GM19324 (cell line): ENCODE measurements around the gene TMEM217.

ENCODE experiments used
- ATAC-seq: cut with Tn5 transposase; IDR thresholded peaks from one replicate; pipeline ENCODE4 v1.9.1; 2021; ENCODE audit warnings: mild to moderate bottlenecking, moderate library complexity; ENCODE audit not compliant: unreplicated experiment, low FRiP score

TMEM217 gene

DNA sequence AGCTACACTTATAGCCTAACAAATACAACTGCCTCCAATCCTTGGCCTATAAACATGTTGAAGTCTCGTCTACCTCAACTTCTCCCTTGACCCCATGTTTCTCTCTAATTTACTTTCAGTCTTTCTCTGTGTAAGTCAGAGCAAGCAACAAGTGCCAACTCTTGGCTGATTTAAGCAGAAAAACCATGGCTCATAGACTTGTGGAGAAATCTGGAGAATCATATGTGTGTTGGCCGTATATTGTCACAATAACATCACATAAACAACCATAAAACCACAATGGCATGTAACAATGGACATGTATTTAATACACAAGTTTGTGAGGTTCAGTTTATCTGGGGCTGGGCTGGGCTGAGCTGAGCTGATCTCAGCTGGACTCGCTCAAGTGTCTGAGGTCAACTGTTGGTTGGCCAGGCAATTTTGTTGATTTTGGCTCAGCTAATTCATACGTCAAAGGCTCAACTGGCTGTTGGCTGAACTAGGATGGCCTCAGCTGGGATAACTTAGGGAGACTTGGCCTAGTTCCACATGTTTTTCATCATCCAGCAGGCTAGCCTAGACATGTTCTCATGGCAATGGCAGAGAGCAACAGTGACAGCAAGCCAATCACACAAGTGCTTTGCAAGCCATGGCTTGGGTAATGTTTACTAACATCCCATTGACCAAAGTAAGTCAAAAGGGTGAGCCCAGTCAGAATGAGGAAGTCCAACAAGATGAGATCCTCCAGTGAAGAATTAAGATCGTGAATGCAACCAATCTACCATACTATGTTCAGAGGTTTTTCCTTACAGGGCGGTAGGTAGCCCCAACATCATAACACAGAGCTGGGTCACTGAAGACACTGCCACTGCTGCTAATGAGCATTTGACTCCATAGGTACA, 13.3 kb downstream of the TMEM217 start:
- ATAC-seq, result no peak

- no peak for ATAC-seq
Measured at GRCh38 chr6:37243816-37244370, 14.1 kb downstream of the TMEM217 start.

GRCh38 chr6:37243131-37243815, 14.7 kb downstream of the TMEM217 start:
- no peak for ATAC-seq

- ATAC-seq, result no peak
Measured at GRCh38 chr6:37242429-37243052, 15.4 kb downstream of the TMEM217 start.

DNA sequence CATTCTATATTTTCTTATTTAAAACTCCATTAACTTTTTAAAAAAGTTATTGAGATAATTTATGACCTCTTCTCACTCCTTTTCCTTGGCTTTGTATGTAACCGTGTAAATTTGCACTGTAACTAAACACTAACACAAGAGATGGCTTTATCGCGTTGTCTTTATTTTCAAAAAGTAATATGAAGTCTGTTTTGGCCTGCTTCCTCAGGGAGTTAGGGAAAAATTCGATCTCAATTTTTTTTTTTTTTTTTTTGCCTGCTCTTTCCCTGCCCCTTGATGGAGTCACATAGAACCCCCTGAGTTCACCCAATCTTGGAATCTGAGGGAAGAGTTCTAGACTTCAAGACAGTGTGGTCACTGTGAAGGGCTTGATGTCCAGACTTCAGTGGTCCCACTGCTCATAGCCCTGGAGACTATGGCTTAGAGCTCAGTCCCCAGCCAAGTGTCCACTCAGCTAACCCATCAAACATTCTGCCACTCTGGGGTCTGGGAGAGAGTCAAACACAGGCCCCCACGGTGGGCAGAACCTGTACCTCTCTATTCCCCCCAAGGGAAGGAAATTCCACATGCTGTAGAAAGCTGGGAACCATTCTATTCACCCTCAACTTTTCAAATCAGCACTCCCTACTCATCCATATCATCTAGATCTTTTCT, 16.0 kb downstream of the TMEM217 start:
- no peak for ATAC-seq

DNA sequence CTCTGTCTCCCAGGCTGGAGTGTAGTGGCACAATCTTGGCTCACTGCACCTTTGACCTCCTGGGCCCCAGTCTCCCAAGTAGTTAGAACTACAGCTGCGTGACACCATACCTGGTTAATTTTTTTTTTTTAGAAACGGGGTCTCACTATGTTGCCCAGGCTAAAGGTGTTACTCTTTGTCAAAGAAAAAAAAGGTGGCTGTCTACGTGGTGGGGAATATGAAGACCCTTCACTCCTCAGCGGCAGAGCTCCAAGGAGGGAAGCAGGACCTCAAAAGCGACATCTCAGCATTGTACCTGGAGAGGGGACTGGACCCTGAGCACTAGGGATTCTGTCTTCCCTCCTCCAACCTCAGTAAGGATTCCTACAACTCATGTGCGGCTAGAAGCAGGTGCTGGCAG, 16.8 kb downstream of the TMEM217 start:
- no peak for ATAC-seq

DNA sequence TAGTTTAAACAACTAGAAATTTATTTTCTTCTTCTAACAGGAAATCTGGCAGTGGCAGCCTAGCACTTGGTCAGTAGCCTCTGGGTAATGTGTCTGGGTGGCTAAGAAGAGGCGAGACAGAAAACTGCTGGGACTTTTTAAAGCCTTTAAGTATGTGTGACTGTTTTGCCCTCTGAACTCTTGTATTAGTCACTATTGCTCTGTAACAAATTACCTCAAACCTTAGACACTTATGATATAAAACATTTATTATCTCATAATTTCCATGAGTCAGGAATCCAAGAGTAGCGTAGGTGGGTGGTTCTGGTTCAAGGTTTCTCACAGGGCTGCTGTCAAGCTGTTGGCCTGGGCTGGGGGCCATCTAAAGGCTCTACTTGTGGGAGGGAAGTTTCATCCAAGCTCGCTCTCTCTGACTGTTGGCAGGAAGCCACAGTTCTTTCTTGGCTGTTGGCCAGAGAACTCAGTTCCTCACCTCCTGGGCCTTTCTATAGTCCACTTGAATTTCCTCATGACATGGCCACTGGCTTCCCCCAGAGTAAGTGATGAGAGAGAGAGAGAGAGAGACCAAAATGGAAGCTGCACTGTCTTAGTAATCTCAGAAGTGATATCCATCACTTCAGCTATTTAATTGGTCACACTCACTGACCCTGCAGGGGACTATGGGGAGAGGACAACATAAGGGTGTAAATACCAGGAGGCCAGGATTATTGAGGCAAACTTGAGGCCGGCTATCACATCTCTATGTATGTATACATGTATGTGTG, 17.8 kb downstream of the TMEM217 start:
- ATAC-seq, result no peak

DNA sequence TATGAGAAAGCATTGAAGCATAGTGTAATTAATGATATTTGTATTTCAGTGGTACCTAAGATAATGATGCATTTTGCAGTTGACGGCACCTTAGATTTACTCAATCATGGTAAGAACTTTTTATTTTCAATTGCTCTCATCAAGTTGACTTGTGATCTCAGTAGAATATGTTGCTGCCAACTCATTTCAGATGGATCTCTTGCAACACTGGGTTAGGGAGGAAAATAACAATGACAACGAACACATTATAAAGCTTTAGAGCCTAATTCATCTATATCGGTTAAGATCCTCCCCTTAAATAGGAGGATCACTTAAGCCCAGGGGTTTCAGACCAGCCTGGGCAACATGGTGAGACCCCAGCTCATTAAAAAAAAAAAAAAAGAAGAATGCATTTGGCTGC, 18.4 kb downstream of the TMEM217 start:
- ATAC-seq, result no peak

GRCh38 chr6:37238381-37238780, 19.6 kb downstream of the TMEM217 start:
- no peak for ATAC-seq

DNA sequence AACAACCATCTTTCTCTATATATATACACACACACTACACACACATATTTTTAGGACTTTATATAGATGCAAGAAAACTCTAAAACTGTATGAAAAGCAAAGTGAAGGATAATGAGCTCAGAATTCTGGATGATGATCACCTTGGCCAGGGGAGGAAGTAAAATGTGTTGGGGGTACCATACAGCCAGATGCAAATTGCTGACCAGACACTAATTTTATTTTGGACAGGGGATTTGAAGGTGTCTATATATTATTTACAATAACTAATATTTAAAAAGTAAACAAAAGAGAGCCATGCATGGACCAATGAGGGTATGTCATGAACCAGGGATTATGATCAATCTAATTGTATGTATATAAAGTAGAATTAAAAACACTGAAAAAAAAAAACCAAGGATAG, 20.2 kb downstream of the TMEM217 start:
- ATAC-seq, result no peak

- ATAC-seq, result no peak
Measured at GRCh38 chr6:37236921-37237320, 21.0 kb downstream of the TMEM217 start.

DNA sequence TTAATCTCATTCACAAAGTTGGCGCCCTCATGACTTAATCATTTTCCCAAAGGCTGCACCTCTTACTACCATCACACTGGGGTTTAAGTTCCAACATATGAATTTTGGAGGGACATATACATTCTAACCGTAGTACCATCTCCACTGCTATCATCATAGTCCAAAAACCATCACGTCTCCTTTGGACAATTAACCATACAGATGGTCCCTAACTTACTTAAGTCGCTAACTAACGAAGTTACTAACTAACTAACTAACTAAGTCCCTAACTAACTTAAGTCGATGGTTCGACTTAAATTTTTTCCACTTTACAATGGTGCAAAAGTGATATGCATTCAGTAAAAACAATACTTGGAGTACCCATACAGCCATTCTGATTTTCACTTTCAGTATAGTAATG, 24.4 kb downstream of the TMEM217 start:
- no peak for ATAC-seq

DNA sequence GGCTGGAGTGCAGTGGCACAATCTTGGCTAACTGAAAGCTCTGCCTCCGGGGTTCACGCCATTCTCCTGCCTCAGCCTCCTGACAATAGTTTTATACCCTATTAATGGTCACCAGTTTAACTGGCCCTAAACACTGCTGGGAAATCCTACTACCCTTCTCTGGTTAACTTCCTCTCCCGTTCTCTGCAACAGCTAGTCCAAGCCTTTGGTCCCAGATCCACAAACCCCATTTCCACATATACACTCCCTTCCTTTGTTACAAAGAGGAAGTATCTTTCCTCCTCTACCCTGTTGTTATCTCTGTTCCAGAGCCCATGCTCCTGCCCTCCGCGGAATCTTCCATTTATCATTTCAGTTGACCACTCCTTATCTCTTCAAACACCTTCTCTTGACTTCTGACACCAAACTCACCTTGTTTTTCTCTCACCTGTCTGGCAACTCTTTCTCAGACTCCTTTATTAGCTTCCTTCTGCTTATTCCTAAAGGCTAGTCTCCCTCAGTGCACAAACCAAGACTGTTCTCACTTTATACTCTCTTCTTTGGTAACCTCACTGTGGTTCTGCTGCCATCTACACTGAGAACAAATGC, 25.4 kb downstream of the TMEM217 start:
- no peak for ATAC-seq

- no peak for ATAC-seq
Measured at GRCh38 chr6:37230104-37230503, 27.8 kb downstream of the TMEM217 start.

DNA sequence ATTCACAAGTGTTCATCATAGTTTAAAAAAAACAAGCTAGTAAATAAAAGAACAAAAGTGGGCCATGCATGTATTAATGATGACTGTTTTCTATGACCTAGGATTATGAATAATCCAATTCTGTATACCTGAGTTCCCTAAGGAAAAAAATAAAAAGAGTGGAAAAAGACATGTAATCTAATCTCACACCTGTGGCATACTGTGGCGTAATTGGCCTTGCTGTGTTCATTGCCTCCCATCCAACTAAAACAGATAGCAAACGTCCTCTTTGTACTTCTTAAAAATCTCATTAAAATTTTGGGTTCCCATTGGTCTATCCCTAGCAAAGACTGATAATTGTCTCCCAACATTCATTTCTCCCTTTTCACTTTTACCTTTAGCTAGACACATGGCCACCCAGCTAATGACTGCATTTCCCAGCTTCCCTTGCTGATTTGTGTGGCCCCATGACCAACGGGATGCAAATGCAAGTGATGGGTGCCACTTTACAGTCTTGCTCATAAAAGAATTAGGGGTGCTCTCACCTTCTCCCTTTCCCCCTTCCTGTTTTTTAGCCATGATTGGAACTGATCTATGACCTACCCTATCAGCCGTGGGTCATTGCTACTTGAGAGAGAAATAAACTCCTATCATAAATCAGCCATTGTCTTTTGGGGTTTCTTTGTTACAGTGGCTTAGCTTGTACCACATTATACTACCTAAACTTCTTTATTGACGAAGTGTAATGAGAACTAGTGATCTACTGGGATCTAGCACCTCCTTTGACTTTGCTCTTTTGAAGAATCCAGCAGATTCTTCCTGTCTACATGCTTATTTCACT, 32.4 kb downstream of the TMEM217 start:
- no peak for ATAC-seq

GRCh38 chr6:37222992-37223391, 35.0 kb downstream of the TMEM217 start:
- ATAC-seq, result no peak

DNA sequence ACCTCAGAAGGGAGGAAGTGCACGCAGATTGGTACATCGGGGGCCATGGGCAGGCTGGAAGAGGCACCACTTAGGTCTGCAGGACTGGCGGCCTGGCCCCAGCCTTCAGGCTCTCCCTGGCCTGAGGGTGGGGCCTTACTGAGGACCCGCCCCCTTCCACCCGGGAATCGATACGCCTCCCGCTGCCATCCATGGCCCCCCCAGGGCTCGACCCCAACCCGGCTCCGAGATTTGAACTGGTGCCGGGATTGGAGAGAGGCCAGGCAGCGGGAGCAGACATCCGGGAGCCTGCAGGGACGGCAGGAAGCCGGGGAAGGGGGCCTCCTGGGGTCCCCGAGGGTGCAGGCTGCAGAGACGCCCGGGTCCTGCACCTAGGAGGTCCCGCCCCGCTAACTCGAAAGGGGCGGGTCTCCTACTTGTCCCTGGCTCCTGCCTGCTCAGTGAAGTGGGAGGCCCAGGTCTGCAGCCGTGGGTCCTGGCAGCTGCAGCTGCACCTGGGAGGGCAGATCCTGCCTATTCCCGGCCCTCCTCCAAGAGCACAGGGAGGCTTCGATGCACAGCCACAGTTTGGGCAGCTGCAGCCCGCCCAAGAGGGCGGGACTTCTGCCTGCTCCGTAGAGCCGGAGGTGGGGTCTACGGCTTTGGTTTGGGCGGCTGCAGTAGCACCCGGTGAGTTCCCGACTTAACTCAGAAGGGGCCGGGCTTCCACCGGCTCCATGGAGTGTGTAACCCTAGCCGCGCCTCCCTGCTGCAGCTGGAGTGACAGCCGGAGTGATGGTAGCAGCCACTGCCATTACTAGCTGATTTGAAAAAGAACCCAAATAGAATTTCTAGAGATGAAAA, 35.6 kb downstream of the TMEM217 start:
- peak; percentile 77 for ATAC-seq

DNA sequence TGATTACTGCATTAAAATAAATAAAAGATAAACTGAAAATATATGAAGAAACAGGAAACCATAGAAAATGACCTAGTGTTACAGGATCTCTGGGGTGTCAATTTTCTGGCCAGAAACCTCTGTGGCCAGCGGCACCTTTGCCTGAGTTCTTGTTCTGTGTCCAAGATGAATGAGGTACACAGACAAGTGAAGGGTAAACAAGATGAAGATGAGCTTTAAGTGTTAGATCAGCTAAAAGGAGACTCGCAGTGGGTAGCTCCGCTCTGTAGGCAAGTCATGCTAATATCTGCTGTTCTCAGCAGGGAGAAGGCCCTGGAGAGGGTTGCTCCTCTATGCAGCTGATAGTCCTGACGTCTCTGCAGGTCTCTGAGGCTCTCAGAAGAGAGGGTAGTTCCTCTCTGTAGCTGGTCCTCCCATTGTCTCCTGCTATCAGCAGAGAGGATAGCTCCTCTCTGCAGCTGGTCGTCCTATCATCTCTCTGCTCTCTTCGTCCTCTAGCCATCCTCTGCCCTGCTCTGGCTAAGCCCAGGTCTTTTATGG, 36.3 kb downstream of the TMEM217 start:
- ATAC-seq, result no peak
